ENCODE results near the gene CTTN.

The CTTN gene

DNA sequence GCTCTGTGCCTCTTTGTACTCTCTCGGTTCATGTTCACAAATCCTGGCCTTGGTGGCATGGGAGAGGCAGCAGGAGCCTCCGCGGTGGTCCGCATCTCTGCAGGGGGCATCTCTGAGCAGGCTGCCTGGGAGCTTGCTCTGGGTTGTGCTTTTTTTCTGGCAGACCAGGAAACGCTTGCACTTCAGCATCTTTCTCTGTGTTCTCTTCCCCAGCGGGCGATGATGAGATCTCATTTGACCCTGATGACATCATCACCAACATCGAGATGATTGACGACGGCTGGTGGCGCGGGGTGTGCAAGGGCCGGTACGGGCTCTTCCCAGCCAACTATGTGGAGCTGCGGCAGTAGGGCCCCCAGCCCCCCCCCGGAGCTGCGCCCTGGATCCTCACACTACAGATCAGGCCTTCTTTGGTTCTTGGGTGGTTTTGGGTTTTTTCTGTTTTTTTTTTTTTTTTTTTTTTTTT, 36.5 kb downstream of the CTTN start:
- Histone ChIP-seq H3K27me3 (ENCODE audit: control insufficient read depth in 3 of 3, insufficient read depth in 3 of 3, low read depth in 1 of 3, low read length in 3 of 3) (no peaks in the 10 kb centered on the region), H3K27ac (replicated peaks; ENCODE audit: low read length) (no peak overlapping the region), H4K8ac (ENCODE audit: low read depth, low read length) (no peak overlapping the region), H3K4ac (ENCODE audit: low read length) (no peak overlapping the region), H2BK12ac (ENCODE audit: low read length) (no peak overlapping the region), H2BK15ac (ENCODE audit: low read length) (no peak overlapping the region), H2BK120ac (ENCODE audit: low read depth, low read length) (no peak overlapping the region), H2BK5ac (ENCODE audit: low read length) (no peak overlapping the region), H3K4me2 (ENCODE audit: insufficient read depth, low read length, poor library complexity, severe bottlenecking) (no peak overlapping the region), H3K14ac (ENCODE audit: low read length) (no peak overlapping the region), H3K23ac (ENCODE audit: low read depth, low read length, poor library complexity) (no peak overlapping the region), H3K18ac (ENCODE audit: low read length) (no peak overlapping the region), H2AK5ac (ENCODE audit: low read depth, low read length) (no peak overlapping the region), H3K4me1 (ENCODE audit: control insufficient read depth in 2 of 2, insufficient read depth in 1 of 2, low read depth in 1 of 2, low read length in 2 of 2) (peaks cover 0 to 2% of the 10 kb centered on the region in 2 donors), H3K4me3 (ENCODE audit: low read length in 2 of 2) (no peak overlapping the region), H3K36me3 (replicated peaks in 1 of 2; ENCODE audit: control insufficient read depth in 2 of 2, insufficient read depth in 2 of 2, low read length in 2 of 2) (peaks cover 70 to 89% of the 10 kb centered on the region in 2 donors), H3K9ac (ENCODE audit: low read depth, low read length, poor library complexity) (no peak overlapping the region), H4K91ac (ENCODE audit: low read depth, low read length, poor library complexity) (no peak overlapping the region), H3K9me3 (replicated peaks in 1 of 2; ENCODE audit: control insufficient read depth in 2 of 2, insufficient read depth in 1 of 2, low read depth in 1 of 2, low read length in 2 of 2) (no peaks in the 10 kb centered on the region), H2AFZ (ENCODE audit: low read length) (no peak overlapping the region), H3K79me1 (ENCODE audit: low read depth, low read length) (peaks cover 4% of the 10 kb centered on the region)
- no CpG with 5 or more reads among the region's 17 CpGs for WGBS, 2 donors (ENCODE audit: extremely low coverage in 2 of 2, insufficient read length in 2 of 2, insufficient replicate concordance in 1 of 2)
- DNase-seq (ENCODE audit: low spot score), result no peak

DNA sequence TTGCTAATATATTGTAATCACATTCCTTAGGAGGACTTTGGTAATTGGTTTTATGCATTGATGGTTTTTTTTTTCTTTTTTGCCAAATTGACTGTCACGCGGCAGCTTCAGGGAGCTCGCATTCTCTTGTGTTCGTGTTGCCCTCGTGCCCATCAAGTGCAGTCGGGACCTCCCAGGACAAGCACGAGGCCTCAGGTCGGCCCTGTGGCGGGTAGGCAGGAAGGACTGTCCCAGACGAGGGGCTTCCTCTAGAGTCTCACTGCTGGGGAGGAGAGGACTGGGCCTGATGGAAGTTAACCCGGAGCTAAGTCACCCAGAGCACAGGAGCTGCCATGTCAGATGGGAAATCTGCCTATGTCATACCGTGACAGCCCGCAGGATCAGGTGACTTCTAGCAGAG, 37.0 kb downstream of the CTTN start:
- DNase-seq (ENCODE audit: low spot score), result no peak
- Histone ChIP-seq H2BK120ac (ENCODE audit: low read depth, low read length) (no peak overlapping the region), H4K91ac (ENCODE audit: low read depth, low read length, poor library complexity) (no peak overlapping the region), H3K27me3 (ENCODE audit: control insufficient read depth in 3 of 3, insufficient read depth in 3 of 3, low read depth in 1 of 3, low read length in 3 of 3) (no peaks in the 10 kb centered on the region), H3K14ac (ENCODE audit: low read length) (no peak overlapping the region), H3K27ac (replicated peaks; ENCODE audit: low read length) (no peak overlapping the region), H3K4me1 (ENCODE audit: control insufficient read depth in 2 of 2, insufficient read depth in 1 of 2, low read depth in 1 of 2, low read length in 2 of 2) (no peaks in the 10 kb centered on the region), H3K4me3 (ENCODE audit: low read length in 2 of 2) (no peak overlapping the region), H4K8ac (ENCODE audit: low read depth, low read length) (no peak overlapping the region), H2AK5ac (ENCODE audit: low read depth, low read length) (no peak overlapping the region), H3K36me3 (replicated peaks in 1 of 2; ENCODE audit: control insufficient read depth in 2 of 2, insufficient read depth in 2 of 2, low read length in 2 of 2) (peaks cover 65 to 84% of the 10 kb centered on the region in 2 donors), H3K4me2 (ENCODE audit: insufficient read depth, low read length, poor library complexity, severe bottlenecking) (no peak overlapping the region), H3K9ac (ENCODE audit: low read depth, low read length, poor library complexity) (no peak overlapping the region), H3K79me1 (ENCODE audit: low read depth, low read length) (peaks cover 4% of the 10 kb centered on the region), H3K9me3 (replicated peaks in 1 of 2; ENCODE audit: control insufficient read depth in 2 of 2, insufficient read depth in 1 of 2, low read depth in 1 of 2, low read length in 2 of 2) (no peaks in the 10 kb centered on the region), H3K18ac (ENCODE audit: low read length) (no peak overlapping the region), H2BK12ac (ENCODE audit: low read length) (no peak overlapping the region), H2AFZ (ENCODE audit: low read length) (no peak overlapping the region), H3K4ac (ENCODE audit: low read length) (no peak overlapping the region), H2BK15ac (ENCODE audit: low read length) (no peak overlapping the region), H3K23ac (ENCODE audit: low read depth, low read length, poor library complexity) (no peak overlapping the region), H2BK5ac (ENCODE audit: low read length) (peak overlapping the region; percentile 53)
- WGBS, 2 donors (ENCODE audit: extremely low coverage in 2 of 2, insufficient read length in 2 of 2, insufficient replicate concordance in 1 of 2), result no CpG with 5 or more reads among the region's 13 CpGs

DNA sequence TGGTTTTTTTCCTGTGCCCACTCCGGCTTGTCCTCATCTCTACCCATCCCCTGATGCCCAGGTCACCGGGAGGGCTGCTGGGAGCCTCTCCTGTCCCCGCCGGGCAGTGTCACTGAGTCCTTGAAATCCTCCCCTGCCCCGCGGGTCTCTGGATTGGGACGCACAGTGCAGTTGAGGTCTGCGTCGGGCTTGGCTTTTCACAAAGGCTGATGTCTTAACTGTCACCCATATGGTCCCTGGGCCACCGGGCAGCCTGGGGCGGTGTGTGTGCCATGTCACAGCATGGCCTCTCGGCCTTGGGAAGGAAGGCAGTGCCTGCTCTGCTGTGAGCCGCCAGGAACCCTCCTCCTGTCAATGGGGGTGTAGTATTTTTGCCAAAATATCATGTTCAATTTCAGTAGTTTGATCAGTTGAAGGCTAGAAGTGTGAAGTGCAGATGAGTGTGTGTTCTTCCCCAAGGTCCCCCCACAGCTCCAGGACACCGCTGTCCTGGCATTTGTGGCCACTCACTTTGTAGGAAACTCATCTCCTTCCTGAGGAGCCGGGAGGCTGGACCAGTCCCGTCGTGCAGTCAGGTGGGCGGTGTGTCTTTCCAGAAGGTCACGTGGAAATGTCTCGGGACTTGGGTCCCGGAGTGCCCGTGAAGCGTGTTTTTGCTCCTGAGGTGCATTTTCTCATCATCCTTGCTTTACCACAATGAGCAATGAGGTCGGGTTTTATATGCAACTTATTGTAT, 37.6 kb downstream of the CTTN start:
- Histone ChIP-seq H4K91ac (ENCODE audit: low read depth, low read length, poor library complexity) (no peak overlapping the region), H3K9me3 (replicated peaks in 1 of 2; ENCODE audit: control insufficient read depth in 2 of 2, insufficient read depth in 1 of 2, low read depth in 1 of 2, low read length in 2 of 2) (no peaks in the 10 kb centered on the region), H3K4me1 (ENCODE audit: control insufficient read depth in 2 of 2, insufficient read depth in 1 of 2, low read depth in 1 of 2, low read length in 2 of 2) (no peaks in the 10 kb centered on the region), H3K4me2 (ENCODE audit: insufficient read depth, low read length, poor library complexity, severe bottlenecking) (no peak overlapping the region), H3K27me3 (ENCODE audit: control insufficient read depth in 3 of 3, insufficient read depth in 3 of 3, low read depth in 1 of 3, low read length in 3 of 3) (no peaks in the 10 kb centered on the region), H3K27ac (replicated peaks; ENCODE audit: low read length) (no peak overlapping the region), H3K23ac (ENCODE audit: low read depth, low read length, poor library complexity) (peak overlapping the region; percentile 31), H2BK120ac (ENCODE audit: low read depth, low read length) (no peak overlapping the region), H3K4me3 (ENCODE audit: low read length in 2 of 2) (peak overlapping the region in 1 of 2 donors; percentile 51), H2BK5ac (ENCODE audit: low read length) (peak overlapping the region; percentile 53), H3K9ac (ENCODE audit: low read depth, low read length, poor library complexity) (no peak overlapping the region), H2AK5ac (ENCODE audit: low read depth, low read length) (no peak overlapping the region), H2AFZ (ENCODE audit: low read length) (no peak overlapping the region), H2BK15ac (ENCODE audit: low read length) (no peak overlapping the region), H3K18ac (ENCODE audit: low read length) (peak overlapping the region; percentile 57), H3K79me1 (ENCODE audit: low read depth, low read length) (peaks cover 4% of the 10 kb centered on the region), H4K8ac (ENCODE audit: low read depth, low read length) (peak overlapping the region; percentile 43), H3K4ac (ENCODE audit: low read length) (no peak overlapping the region), H3K36me3 (replicated peaks in 1 of 2; ENCODE audit: control insufficient read depth in 2 of 2, insufficient read depth in 2 of 2, low read length in 2 of 2) (peaks cover 60 to 78% of the 10 kb centered on the region in 2 donors), H2BK12ac (ENCODE audit: low read length) (no peak overlapping the region), H3K14ac (ENCODE audit: low read length) (no peak overlapping the region)
- no peak for DNase-seq (ENCODE audit: low spot score)
- no CpG with 5 or more reads among the region's 24 CpGs for WGBS, 2 donors (ENCODE audit: extremely low coverage in 2 of 2, insufficient read length in 2 of 2, insufficient replicate concordance in 1 of 2)

DNA sequence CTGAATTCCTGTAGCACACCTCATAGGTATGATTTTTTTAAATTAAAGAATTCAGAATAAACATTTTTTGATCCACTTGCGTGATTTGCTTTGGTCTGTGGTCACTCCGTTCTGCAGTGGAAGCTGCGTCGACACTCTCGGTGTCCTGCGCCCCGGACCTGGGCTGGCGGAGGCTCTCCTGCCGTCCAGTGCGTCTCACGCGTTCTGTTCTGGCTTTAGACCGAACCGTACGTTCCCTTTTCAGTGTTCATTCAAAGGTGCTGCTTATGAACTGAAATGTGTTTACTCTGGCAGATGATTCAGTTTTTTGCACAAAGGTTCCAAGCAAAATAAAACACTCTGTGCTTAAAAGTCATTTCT, 38.2 kb downstream of the CTTN start:
- Histone ChIP-seq H3K4me2 (ENCODE audit: insufficient read depth, low read length, poor library complexity, severe bottlenecking) (no peak overlapping the region), H3K27ac (replicated peaks; ENCODE audit: low read length) (no peak overlapping the region), H3K79me1 (ENCODE audit: low read depth, low read length) (peaks cover 4% of the 10 kb centered on the region), H3K9me3 (replicated peaks in 1 of 2; ENCODE audit: control insufficient read depth in 2 of 2, insufficient read depth in 1 of 2, low read depth in 1 of 2, low read length in 2 of 2) (no peaks in the 10 kb centered on the region), H3K23ac (ENCODE audit: low read depth, low read length, poor library complexity) (no peak overlapping the region), H3K18ac (ENCODE audit: low read length) (no peak overlapping the region), H3K27me3 (ENCODE audit: control insufficient read depth in 3 of 3, insufficient read depth in 3 of 3, low read depth in 1 of 3, low read length in 3 of 3) (no peaks in the 10 kb centered on the region), H3K4me1 (ENCODE audit: control insufficient read depth in 2 of 2, insufficient read depth in 1 of 2, low read depth in 1 of 2, low read length in 2 of 2) (no peaks in the 10 kb centered on the region), H2AK5ac (ENCODE audit: low read depth, low read length) (no peak overlapping the region), H2BK120ac (ENCODE audit: low read depth, low read length) (no peak overlapping the region), H4K91ac (ENCODE audit: low read depth, low read length, poor library complexity) (no peak overlapping the region), H2BK5ac (ENCODE audit: low read length) (no peak overlapping the region), H2AFZ (ENCODE audit: low read length) (no peak overlapping the region), H3K4ac (ENCODE audit: low read length) (no peak overlapping the region), H3K36me3 (replicated peaks in 1 of 2; ENCODE audit: control insufficient read depth in 2 of 2, insufficient read depth in 2 of 2, low read length in 2 of 2) (peaks cover 55 to 73% of the 10 kb centered on the region in 2 donors), H3K4me3 (ENCODE audit: low read length in 2 of 2) (no peak overlapping the region), H3K14ac (ENCODE audit: low read length) (no peak overlapping the region), H2BK12ac (ENCODE audit: low read length) (no peak overlapping the region), H2BK15ac (ENCODE audit: low read length) (no peak overlapping the region), H4K8ac (ENCODE audit: low read depth, low read length) (no peak overlapping the region), H3K9ac (ENCODE audit: low read depth, low read length, poor library complexity) (no peak overlapping the region)
- no CpG with 5 or more reads among the region's 15 CpGs for WGBS, 2 donors (ENCODE audit: extremely low coverage in 2 of 2, insufficient read length in 2 of 2, insufficient replicate concordance in 1 of 2)
- no peak for DNase-seq (ENCODE audit: low spot score)

All from neuronal stem cell (in vitro differentiated cells).